ENCODE measurements around the gene CCDC177.
A peak's percentile ranks its signal among the peaks of the same experiment; 100 is the strongest.
"Not testable (repeated sequence)": the region's sequence is repeated elsewhere in the genome, so short reads cannot be mapped to it uniquely, and the experiment has no call there.

CCDC177 gene

GRCh38 chr14:69599431-69599830 lies 24.8 kb upstream of the CCDC177 start:
- not testable (repeated sequence) for DNase-seq

- no peak for DNase-seq
Observed at GRCh38 chr14:69595336-69595735, 20.7 kb upstream of the CCDC177 start.

DNA sequence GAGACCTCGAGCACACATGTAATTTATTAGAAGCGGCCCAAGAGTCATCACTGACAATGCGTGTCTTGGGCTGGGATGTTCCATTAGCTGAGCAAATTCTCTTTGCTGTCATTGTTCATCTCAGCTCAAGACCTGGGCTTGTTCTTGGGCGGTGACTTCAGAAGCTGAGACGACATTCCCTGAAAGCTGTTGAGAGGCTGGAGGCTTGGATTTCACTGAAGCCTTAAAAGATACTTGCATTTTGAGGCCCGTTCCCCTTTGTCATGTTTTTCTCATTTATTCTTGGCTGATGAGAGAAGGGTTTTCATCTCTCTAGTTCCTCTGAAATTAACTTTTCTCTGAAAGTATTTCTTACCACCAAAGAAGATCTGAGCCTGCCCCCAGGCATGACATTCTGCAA lies 20.2 kb upstream of the CCDC177 start:
- DNase-seq = no peak

GRCh38 chr14:69593018-69593677 lies 18.5 kb upstream of the CCDC177 start:
- DNase-seq = no peak

GRCh38 chr14:69591317-69591716 lies 16.6 kb upstream of the CCDC177 start:
- no peak for DNase-seq

DNA sequence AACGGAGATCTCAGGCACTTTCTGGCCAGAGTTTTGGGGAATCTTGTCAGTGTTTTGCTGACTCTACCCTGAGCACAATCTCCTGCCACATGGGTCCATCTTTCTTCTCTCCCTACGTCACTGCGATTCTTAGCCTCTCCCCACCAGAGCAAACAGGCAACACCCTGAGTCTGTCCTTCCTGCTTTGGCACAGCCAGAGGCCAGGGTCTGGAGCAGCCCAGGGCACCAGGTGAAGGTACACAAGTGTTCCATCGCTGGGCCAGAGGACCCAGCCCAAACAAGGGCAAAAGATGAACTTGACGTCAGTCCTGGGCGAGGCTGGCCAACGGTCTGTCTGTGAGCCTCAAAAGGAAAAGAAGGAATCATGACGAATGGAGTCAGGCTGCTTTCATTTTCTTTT lies 12.7 kb upstream of the CCDC177 start:
- no peak for DNase-seq

DNA sequence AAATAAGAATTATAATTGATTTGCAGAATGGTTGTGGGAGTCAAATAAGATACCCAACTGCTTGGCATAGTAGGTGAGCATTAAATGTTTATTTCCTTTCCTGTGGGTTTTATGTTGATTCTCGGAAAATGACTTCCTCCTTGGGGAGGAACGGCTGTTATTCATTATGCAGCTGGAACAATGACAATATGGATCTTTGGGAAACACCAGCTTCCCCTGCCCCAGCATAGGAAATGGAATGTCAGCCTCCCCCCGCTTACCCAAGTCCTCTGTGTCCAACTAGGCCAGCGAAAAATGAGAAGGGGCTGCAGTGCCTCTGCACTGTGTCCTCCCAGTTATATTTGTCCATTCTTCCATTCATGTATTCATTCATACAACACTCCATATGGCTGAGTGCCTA lies 11.7 kb upstream of the CCDC177 start:
- no peak for DNase-seq

DNA sequence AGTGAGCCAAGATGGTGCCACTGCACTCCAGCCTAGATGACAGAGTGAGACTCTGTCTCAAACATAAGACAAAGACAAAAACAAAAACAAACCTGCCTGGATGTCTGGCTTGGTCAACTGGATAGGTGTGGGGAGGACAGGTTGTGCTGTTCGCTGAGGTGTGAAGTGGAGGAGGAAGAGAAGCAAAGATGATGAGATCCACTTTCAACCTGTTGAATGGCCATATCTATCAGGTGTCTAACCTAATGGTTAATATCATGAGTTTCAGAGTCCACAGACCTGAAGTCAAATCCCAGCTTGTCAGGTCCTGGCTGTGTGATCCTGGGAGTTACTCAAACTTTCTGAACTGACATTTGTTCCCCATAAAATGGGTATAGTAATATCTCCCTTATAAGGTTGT lies 9.7 kb upstream of the CCDC177 start:
- no peak for DNase-seq

GRCh38 chr14:69582829-69583228 lies 8.2 kb upstream of the CCDC177 start:
- DNase-seq = no peak

DNA sequence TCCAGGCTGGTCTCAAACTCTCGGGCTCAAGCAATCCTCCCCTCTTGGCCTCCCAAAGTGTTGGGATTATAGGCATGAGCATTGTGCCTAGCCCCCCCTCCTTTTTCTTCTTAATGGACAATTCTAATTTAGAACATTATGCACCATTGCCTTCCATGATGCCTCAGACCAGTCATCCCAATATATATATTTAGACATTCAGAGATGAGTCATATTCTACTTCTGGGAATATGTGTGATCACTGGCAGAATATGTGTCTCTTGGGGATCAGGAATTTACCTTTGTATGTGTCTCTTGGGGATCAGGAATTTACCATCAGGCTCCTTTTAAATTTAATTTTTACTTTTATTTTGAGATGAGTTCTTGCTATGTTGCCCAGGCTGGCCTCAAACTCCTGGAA lies 7.5 kb upstream of the CCDC177 start:
- DNase-seq = no peak

GRCh38 chr14:69581316-69581935 lies 6.8 kb upstream of the CCDC177 start:
- DNase-seq = no peak

GRCh38 chr14:69580009-69580577 lies 5.4 kb upstream of the CCDC177 start:
- peak; percentile 44 for DNase-seq

DNA sequence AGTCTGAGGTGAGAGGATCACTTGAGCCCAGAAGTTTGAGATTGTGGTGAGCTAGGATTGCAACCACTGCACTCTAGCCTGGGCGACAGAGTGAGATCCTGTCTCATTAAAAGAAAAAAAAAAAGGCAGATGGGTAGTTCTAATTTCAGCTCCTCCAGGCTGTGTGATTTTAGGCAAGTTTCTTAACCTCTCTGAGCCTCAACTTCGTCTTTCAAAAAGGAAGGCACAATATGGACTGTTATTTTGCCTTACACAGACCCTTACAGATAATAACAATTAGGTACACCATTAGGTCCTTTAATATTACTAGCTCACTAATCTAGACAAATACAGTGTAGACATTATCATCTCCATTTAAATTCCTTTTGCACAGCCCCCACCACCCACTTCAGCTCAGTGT lies 4.8 kb upstream of the CCDC177 start:
- DNase-seq = no peak

DNA sequence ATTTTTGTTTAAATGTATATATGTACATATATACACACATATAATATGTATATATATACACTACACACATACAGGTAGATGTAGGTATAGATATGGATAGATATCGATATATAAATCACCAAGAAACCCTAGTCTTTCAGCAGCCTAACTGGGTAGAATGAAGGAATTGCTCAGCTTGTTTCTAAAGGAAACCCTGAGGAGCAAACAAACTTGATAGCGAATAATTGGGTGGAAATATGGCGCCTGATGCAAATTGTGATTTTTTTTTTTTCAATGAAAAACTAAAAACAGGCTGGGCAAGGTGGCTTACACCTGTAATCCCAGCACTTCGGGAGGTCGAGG lies 254 bp upstream of the CCDC177 start:
- DNase-seq = no peak

GRCh38 chr14:69573831-69574262 lies 824 bp downstream of the CCDC177 start:
- DNase-seq = peak; percentile 35

GRCh38 chr14:69573205-69573830 lies 1.4 kb downstream of the CCDC177 start:
- no peak for DNase-seq

DNA sequence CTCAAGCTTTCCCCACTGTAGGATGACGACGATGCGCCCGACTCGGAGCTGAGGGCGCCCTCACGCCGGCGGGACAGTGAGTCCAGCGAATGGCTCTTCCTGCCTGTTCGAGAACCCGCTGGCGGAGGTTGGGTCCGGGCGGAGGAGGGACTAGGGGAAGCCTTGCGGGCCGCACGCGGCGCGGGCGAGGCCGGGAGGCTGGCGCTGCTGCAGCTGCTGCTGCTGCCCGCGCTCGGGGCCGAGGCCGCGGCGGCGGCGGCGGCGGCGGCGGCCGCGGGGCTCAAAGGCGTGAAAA lies 1.9 kb downstream of the CCDC177 start:
- peak; percentile 5 for DNase-seq

- peak; percentile 76 for DNase-seq
Observed at GRCh38 chr14:69572030-69572840, 2.4 kb downstream of the CCDC177 start.

GRCh38 chr14:69571449-69572029 lies 3.1 kb downstream of the CCDC177 start:
- peak; percentile 72 for DNase-seq

- no peak for DNase-seq
Observed at GRCh38 chr14:69570836-69571330, 3.8 kb downstream of the CCDC177 start.

GRCh38 chr14:69569859-69570258 lies 4.8 kb downstream of the CCDC177 start:
- DNase-seq = no peak

DNA sequence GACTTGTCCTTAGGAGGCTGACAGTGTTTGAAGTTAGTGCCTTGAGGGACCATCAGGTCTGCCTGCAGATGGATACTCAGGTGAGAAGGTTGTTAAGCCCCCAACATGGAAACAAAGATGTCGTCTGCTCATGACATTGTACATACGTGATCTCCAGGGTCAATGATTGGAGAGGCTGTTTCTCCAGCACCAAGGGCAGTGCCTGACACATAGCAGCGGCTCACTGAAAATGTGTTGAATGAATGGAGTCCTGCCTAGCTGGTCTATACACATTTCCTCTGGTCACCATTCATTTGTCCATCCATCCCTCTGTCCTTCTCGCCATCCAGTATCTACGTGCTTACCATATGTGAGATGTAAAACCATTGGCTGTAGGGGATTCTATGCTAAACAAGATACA lies 7.1 kb downstream of the CCDC177 start:
- DNase-seq = no peak

DNA sequence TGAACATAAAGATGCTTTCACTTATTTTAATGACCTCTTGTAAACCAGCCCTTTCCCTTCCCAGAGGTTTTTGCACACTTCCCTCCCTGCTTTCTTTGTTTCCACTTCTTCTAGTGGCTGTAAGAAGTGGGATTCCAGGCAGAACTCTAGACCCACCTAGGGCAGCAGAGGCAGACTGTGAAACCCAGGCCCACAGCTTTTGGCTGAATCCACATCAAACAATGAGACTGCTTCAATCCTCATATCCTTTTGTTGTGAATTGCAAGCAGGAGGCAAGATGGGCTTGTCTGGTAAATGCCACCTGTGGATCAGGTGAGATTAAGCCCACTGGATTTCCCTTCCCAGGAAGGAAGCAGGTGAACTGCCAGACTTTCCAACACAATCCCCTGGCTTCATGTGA lies 12.8 kb downstream of the CCDC177 start:
- no peak for DNase-seq
